Stimulated activated CD4-positive, alpha-beta T cell treated with anti-CD3 and anti-CD28 coated beads, Interleukin-1b, Interleukin-23, amount 100 ng/mL, for 24 hours (primary cell): ENCODE data around the gene SLC4A11.
"Not testable (repeated sequence)": the region's sequence is repeated elsewhere in the genome, so short reads cannot be mapped to it uniquely, and the experiment has no call there.

Experiments used
- DNase-seq, 4 experiments: peaks; one replicate each; pipeline ENCODE4 v3.0.0-alpha.2; 2020; ENCODE audit warnings: low read depth in 4 of 4, low spot score in 1 of 4

The SLC4A11 gene

GRCh38 chr20:3229158-3229557 is 9.8 kb downstream of the SLC4A11 start:
- DNase-seq: no peak

GRCh38 chr20:3228750-3229032 is 10.3 kb downstream of the SLC4A11 start:
- no peak for DNase-seq

GRCh38 chr20:3227936-3228749 is 10.8 kb downstream of the SLC4A11 start:
- no peak for DNase-seq

DNA sequence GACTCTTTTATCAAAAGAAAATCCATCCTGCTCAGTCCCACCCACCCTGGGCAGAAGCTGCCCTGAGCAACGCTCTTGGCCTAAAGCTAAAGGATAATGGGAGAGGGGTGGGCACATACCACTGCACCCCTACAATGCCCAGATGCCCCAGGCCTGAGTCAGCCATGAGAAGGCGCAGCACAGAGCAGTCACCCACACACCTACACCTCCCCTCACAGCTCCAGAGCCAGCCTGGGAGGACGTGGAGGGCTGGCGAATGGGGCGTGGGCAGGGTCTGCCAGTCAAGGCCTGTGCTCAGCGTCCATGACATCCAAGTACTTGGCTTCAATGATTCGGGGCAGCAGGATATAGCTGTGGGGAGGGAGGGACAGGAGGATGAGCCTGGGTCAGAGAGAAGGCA is 11.5 kb downstream of the SLC4A11 start:
- no peak for DNase-seq

- no peak for DNase-seq
Observed at GRCh38 chr20:3226864-3227263, 12.1 kb downstream of the SLC4A11 start.

- no peak for DNase-seq
Observed at GRCh38 chr20:3226093-3226492, 12.9 kb downstream of the SLC4A11 start.

- no peak for DNase-seq
Observed at GRCh38 chr20:3224681-3225421, 14.1 kb downstream of the SLC4A11 start.

- no peak for DNase-seq
Observed at GRCh38 chr20:3223994-3224680, 14.9 kb downstream of the SLC4A11 start.

DNA sequence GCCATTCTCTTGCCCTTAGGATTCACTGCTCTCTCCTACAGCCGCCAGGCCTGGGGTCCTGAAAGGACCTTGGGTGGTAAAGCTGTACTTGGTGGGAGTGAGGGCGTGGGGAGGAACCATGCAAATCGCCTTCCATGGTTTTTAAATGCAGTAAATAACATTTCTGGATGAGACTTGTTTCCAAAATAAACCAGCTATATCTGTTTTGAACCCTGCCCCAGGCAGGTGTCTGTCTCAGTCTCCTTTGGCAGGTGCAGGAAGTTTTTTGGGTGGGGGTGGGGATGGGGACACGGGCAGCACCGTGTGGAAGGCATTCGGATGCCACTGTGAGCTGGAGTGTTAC is 15.4 kb downstream of the SLC4A11 start:
- DNase-seq: no peak

DNA sequence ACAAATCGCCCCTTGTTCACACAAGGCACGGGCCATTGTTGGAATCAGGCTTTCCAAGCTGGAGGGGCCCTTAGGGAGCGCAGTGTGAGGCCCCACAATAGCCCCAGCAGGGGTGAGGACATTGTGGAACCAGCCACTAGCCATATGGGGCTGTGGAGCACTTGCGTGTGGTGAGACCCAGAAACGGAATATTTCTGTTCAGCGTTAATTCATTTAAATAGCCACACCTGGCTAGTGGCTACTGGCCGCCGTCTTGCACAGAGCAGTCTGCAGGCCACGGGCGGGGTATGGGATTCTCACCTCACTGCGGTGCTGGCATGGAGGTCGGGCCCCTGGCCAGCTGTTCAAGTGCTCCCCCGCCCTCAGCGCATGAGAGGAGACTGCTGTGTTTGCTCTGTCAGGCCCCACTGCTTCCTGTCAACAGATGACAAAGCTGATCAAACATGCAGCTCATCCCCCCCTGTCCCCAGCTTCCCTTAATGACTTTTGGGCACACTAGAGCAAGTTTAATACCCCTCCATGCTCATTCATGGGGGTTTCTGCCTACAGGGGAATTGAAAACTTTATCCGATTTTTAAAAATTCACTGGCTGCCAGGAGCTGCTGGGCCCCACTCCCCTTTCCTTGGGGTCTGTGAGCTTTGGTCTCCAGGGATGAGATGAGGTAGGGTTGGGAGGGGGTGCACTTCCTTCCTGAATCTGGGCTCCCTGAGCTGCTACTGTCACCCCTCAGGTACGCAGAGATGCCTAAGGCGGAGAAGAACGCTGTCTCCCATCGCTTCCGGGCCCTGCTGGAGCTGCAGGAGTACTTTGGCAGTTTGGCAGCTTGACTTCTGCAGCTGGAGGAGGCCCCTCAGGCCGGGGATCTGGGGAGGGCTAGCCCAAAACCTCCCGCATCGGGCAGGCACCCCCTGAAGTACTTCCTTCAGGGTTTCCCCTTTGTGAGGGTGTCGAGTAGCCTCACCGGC is 16.1 kb downstream of the SLC4A11 start:
- DNase-seq: no peak

- DNase-seq: no peak
Observed at GRCh38 chr20:3221398-3222226, 17.4 kb downstream of the SLC4A11 start.

- peak in 3 of 4 experiments; percentile 60 to 62 (median 61) for DNase-seq
Observed at GRCh38 chr20:3218307-3218988, 20.5 kb downstream of the SLC4A11 start.

GRCh38 chr20:3215359-3215917 is 23.6 kb downstream of the SLC4A11 start:
- DNase-seq: not testable (repeated sequence)

DNA sequence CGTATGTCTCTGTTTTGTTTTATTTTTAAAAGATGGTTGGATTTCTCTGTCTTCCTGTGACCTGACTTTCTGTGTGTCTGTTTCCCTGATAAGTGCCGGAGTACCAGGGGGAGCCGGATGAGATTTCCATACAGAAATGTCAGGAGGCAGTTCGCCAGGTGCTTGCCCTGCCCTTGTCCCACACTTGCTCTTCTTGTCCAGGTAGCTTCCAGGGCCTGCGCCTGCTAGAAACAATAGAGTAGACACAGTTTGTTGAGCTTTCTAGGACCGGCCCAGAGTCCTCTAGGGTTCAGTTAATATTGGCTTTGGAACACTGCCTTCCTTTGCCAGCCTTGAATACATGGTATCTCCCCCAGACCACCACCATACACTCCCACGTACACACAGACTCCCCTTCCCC is 25.8 kb downstream of the SLC4A11 start:
- no peak for DNase-seq

DNA sequence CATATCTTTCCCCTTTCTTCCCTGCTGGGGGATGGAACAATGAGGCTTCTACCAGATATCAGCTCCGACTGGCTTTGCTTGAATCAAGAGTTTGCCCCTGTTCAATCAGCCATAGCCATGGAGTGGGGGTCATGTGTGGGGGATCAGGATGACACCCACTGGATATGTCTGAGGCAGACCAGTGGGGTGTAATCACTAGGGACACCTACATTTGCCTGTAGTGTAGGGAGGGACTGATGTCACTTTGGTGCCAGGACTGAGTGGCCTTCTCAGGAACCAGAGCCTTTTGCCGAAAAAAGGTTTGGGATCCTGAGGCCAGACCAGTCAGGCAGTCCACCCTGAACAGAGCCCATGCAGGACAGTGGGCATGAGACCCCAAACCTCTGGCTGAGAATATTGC is 28.6 kb downstream of the SLC4A11 start:
- no peak for DNase-seq

DNA sequence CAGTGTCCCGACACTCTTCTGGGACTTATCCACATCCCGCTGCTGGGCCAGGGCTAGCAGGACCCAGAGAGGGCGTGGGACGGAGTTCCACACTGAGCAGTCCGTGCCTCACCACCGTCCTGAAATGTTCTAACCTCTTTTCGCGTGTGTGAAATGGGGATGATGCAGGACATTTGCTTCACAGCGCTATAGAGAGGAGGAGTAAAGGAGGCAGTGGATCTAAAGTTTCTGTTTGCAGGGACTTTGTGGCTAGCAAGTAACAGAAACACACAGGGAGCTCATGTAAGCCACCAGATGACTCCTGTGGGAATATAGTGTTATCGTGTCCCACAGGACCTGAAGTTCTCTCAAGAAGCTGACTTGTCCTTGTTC is 29.1 kb downstream of the SLC4A11 start:
- no peak for DNase-seq

DNA sequence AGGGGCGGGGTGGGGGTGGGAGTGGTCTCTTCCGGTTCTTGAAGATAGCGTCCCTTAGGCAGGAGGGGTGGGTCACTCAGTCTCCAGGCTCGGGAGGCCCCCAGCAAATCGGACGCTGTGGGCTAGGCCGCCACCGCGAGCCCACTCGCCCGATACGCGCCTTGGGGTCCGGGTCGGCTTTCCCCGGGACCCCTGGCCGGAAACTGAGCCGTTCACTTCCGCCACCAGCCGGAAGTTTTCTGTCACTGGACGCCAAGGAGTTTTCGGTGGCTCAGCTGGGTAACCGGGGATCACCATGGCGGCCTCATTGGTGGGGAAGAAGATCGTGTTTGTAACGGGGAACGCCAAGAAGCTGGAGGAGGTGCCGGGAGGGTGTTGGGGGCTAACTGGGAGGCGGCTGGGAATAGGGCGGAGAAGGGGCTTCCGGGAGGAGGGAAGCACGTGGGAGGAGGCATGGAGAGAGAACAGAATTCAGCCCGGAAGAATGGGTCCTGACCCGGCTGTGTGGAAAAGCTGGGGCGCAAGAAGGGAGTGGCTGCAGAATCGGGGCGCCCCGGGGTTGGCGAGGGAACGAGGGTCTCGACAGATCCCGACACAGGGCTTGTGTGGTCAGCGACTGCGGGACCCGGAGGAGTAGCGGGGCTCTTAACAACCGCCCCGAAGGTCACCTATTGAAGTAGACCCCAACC is 29.6 kb downstream of the SLC4A11 start, which contains the start of gene ITPA:
ITPA (plus strand) TSS at position 242 of the 689 bp plus-strand sequence; CDS start at position 296, 54 bp downstream.
- DNase-seq: peak in 3 of 4 experiments; percentile 17 to 48 (median 44)

DNA sequence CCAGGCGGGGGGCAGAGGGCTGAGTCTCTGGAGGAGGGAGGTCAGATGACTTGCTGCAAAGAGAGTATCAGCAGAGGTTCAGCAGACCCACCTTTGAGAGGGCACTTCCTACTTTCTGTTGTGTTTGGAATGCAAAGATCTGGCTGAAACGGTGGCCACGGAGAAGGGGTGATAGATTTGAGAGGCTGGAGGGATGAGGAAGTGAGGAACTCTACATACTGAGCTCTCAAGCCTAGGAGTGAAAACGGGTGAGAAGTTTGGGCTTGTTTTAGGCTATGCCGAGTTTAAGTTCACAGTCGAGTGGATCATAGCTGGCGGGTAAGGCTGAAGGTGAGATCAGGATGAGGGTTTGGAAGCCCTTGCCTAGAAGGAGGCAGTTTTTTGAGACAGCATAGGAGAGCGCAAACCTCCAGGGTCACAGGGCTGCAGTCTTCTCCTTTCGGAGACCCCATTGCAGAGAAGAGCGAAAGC is 30.2 kb downstream of the SLC4A11 start:
- peak in 1 of 4 experiments; percentile 1 for DNase-seq
